KOPT-K1 (cell line): Measurements from ENCODE around the gene PLEKHD1.
"Not testable (repeated sequence)": the region's sequence is repeated elsewhere in the genome, so short reads cannot be mapped to it uniquely, and the experiment has no call there.

ENCODE experiments used
- H3K27ac ChIP-seq: fragments of 200-600 bp; sonication (generic); 2 replicates; pipeline ENCODE4 v1.5.1; 2016; ENCODE audit warnings: antibody characterized with exemption, mild to moderate bottlenecking, low read depth, low read length; ENCODE audit not compliant: poor library complexity, severe bottlenecking
- H3K36me3 ChIP-seq: fragments of 200-600 bp; sonication (generic); 2 replicates; pipeline ENCODE4 v1.5.1; 2017; ENCODE audit warnings: antibody characterized with exemption, mild to moderate bottlenecking, low read length, moderate library complexity; ENCODE audit not compliant: insufficient read depth
- H3K9me3 ChIP-seq: fragments of 200-600 bp; sonication (generic); 2 replicates; pipeline ENCODE4 v1.5.1; 2017; ENCODE audit warnings: antibody characterized with exemption, low read length, mild to moderate bottlenecking; ENCODE audit not compliant: insufficient read depth, poor library complexity, severe bottlenecking

Gene PLEKHD1

GRCh38 chr14:69493038-69493437 lies 8.5 kb downstream of the PLEKHD1 start:
- no peak overlapping the region for H3K27ac ChIP-seq
- H3K36me3 ChIP-seq, result no peaks in the 10 kb centered on the region
- H3K9me3 ChIP-seq, result no peaks in the 10 kb centered on the region

- Histone ChIP-seq H3K9me3 (no peaks in the 10 kb centered on the region), H3K27ac (no peak overlapping the region), H3K36me3 (no peaks in the 10 kb centered on the region)
Observed at GRCh38 chr14:69493791-69494190, 9.3 kb downstream of the PLEKHD1 start.

GRCh38 chr14:69495341-69495921 lies 10.9 kb downstream of the PLEKHD1 start:
- H3K36me3 ChIP-seq, result no peaks in the 10 kb centered on the region
- no peaks in the 10 kb centered on the region for H3K9me3 ChIP-seq
- no peak overlapping the region for H3K27ac ChIP-seq

GRCh38 chr14:69497866-69498265 lies 13.3 kb downstream of the PLEKHD1 start:
- H3K9me3 ChIP-seq, H3K36me3 ChIP-seq, H3K27ac ChIP-seq: not testable (repeated sequence)

- not testable (repeated sequence) for H3K27ac ChIP-seq, H3K36me3 ChIP-seq, H3K9me3 ChIP-seq
Observed at GRCh38 chr14:69498286-69498685, 13.8 kb downstream of the PLEKHD1 start.

- H3K36me3 ChIP-seq, result no peaks in the 10 kb centered on the region
- H3K27ac ChIP-seq, result no peak overlapping the region
- no peaks in the 10 kb centered on the region for H3K9me3 ChIP-seq
Observed at GRCh38 chr14:69499436-69499835, 14.9 kb downstream of the PLEKHD1 start.

GRCh38 chr14:69500096-69500495 lies 15.6 kb downstream of the PLEKHD1 start:
- no peaks in the 10 kb centered on the region for H3K36me3 ChIP-seq
- no peak overlapping the region for H3K27ac ChIP-seq
- H3K9me3 ChIP-seq, result no peaks in the 10 kb centered on the region

GRCh38 chr14:69500736-69501135 lies 16.2 kb downstream of the PLEKHD1 start:
- no peak overlapping the region for H3K27ac ChIP-seq
- no peaks in the 10 kb centered on the region for H3K36me3 ChIP-seq
- no peaks in the 10 kb centered on the region for H3K9me3 ChIP-seq

- H3K36me3 ChIP-seq, result no peaks in the 10 kb centered on the region
- H3K9me3 ChIP-seq, result no peaks in the 10 kb centered on the region
- H3K27ac ChIP-seq, result no peak overlapping the region
Observed at GRCh38 chr14:69501423-69501838, 16.9 kb downstream of the PLEKHD1 start.

GRCh38 chr14:69504775-69505174 lies 20.2 kb downstream of the PLEKHD1 start:
- Histone ChIP-seq H3K9me3 (no peaks in the 10 kb centered on the region), H3K27ac (no peak overlapping the region), H3K36me3 (no peaks in the 10 kb centered on the region)

- Histone ChIP-seq H3K36me3 (no peaks in the 10 kb centered on the region), H3K27ac (no peak overlapping the region), H3K9me3 (no peaks in the 10 kb centered on the region)
Observed at GRCh38 chr14:69505338-69506240, 21.1 kb downstream of the PLEKHD1 start.

- Histone ChIP-seq H3K27ac (no peak overlapping the region), H3K9me3 (no peaks in the 10 kb centered on the region), H3K36me3 (no peaks in the 10 kb centered on the region)
Observed at GRCh38 chr14:69506241-69506595, 21.7 kb downstream of the PLEKHD1 start.

- no peak overlapping the region for H3K27ac ChIP-seq
- H3K9me3 ChIP-seq, result peaks cover 7% of the 10 kb centered on the region
- no peaks in the 10 kb centered on the region for H3K36me3 ChIP-seq
Observed at GRCh38 chr14:69518289-69519101, 34.0 kb downstream of the PLEKHD1 start.

GRCh38 chr14:69519204-69520100 lies 34.9 kb downstream of the PLEKHD1 start:
- H3K9me3 ChIP-seq, result peaks cover 7% of the 10 kb centered on the region
- no peaks in the 10 kb centered on the region for H3K36me3 ChIP-seq
- H3K27ac ChIP-seq, result no peak overlapping the region
